A673 (cell line): ENCODE data around the gene SYT4.

Experiments used
- CTCF ChIP-seq: fragments of 300-800, 200-600 bp; sonication (generic); conservative IDR thresholded peaks from 2 replicates; pipeline ENCODE4 v1.5.1; 2017; ENCODE audit warnings: low read depth, mild to moderate bottlenecking, antibody characterized with exemption, low read length, moderate library complexity, mixed read lengths
- EZH2 ChIP-seq: fragments of 200-600 bp; sonication (generic); IDR thresholded peaks from 2 replicates; pipeline ENCODE4 v1.6.1; 2017; ENCODE audit warnings: borderline replicate concordance, low read depth, mild to moderate bottlenecking, mixed read lengths, antibody characterized with exemption, low read length; ENCODE audit not compliant: poor library complexity, severe bottlenecking

GRCh38 chr18:43303376-43303775 is 26.1 kb upstream of the SYT4 start:
- TF ChIP-seq EZH2 (no peak), CTCF (no peak)
